ENCODE measurements around the gene SMARCD1.

DNA sequence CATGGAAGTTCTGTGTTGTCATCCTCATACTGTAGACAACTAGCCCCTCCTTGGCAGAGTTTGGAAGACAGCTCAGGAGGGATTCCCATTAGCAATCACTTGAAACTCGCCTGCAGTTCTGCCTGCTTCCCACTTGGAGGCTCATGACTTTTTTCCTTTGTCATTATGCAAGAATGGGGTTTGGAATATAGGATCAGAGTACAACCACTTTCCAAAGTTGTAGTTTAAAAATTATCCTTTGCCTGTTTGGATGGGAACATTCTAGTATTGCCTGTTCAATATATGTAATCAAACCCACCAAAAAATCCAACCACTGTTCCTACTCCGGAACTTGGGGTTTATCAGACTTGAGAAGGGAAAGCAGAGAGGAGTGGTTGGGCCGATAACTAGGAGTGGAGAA lies 16.5 kb downstream of the SMARCD1 start:
- TF ChIP-seq, protein P1, sequence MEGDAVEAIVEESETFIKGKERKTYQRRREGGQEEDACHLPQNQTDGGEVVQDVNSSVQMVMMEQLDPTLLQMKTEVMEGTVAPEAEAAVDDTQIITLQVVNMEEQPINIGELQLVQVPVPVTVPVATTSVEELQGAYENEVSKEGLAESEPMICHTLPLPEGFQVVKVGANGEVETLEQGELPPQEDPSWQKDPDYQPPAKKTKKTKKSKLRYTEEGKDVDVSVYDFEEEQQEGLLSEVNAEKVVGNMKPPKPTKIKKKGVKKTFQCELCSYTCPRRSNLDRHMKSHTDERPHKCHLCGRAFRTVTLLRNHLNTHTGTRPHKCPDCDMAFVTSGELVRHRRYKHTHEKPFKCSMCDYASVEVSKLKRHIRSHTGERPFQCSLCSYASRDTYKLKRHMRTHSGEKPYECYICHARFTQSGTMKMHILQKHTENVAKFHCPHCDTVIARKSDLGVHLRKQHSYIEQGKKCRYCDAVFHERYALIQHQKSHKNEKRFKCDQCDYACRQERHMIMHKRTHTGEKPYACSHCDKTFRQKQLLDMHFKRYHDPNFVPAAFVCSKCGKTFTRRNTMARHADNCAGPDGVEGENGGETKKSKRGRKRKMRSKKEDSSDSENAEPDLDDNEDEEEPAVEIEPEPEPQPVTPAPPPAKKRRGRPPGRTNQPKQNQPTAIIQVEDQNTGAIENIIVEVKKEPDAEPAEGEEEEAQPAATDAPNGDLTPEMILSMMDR (IDR thresholded peaks at IDR 0.05; ENCODE audit: insufficient read depth, low read length, poor library complexity, severe bottlenecking): no peak
- no peak for TF ChIP-seq EZH2phosphoT487 (conservative IDR thresholded peaks at IDR 0.05; ENCODE audit: low read length)

Data from SU-DHL-6 (cell line).